Medulla oblongata (tissue), 1 donor: Measurements from ENCODE around the gene SLC38A11.
A peak's percentile ranks its signal among the peaks of the same experiment; 100 is the strongest.

Experiments
- DNase-seq: peaks from one replicate; pipeline ENCODE4 v3.0.0-alpha.2; 2015; ENCODE audit errors: extremely low spot score

SLC38A11 gene

DNA sequence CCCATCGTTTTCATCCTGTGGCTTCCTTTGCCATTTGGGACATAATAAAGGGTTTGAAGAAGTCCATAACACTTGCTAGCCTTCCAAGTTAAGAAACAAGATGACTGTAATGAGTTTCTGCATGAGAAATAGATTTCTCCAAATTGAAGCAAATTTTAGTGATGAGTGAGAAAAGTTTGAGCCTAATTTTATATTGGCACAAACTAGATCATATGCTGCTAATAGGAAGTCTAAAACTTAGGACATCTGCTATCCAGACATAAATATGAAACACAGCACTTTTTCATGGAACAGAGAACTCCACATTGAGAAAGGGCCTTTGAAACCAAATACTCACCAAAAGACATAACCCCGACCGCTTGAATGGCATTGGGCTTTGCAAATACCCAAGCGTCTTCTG lies 39.8 kb downstream of the SLC38A11 start:
- no peak for DNase-seq

DNA sequence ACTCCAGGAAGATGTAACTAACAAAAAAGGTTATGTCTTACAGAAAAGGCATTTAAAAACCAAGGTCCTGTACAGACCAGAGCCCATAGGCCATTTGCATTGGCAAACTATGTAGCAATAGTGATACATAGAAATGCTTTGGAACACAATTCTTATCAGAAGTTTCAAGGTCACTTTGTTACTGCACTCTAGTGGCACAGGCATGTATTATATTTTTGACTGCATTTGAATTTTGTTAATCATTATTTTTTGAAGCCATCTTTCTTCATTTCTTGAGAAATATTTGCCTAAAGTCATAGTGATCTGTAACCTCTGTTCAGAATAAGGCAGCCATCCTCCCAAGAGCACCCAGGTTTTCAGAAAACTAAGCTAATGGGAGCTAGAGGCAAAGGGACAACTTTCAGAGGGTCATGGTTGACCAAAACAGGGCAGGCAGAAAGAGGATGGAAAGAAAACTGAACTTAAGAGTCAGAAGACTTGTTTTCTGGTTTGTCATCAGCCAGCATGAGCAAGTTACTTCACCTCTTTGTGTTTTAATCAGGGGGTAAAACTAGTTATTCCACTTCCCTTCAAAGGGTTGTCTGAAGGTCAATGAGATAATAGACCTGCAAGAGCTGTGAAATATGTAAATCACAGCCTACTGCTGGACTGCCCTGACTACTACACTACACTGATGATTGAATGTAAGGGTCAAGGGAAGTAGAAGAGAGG lies 41.5 kb downstream of the SLC38A11 start:
- DNase-seq: no peak

GRCh38 chr2:164913011-164913410 lies 42.3 kb downstream of the SLC38A11 start:
- no peak for DNase-seq

DNA sequence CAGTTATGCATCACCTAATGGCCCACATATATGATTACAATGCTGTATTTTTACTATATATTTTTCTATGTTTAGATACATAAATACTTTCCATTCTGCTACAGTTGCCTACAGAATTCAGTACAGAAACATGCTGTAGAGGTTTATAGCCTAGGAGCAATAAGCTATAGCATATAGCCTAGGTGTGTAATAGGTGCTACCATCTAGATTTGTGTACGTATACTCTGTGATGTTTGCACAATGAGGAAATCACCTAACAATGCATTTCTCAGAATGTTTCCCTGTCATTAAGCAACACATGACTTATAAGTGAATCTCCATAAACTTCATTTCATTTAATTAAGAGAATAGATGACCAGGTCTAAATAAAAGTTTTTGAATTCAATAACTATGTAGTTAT lies 43.5 kb downstream of the SLC38A11 start:
- DNase-seq: no peak

DNA sequence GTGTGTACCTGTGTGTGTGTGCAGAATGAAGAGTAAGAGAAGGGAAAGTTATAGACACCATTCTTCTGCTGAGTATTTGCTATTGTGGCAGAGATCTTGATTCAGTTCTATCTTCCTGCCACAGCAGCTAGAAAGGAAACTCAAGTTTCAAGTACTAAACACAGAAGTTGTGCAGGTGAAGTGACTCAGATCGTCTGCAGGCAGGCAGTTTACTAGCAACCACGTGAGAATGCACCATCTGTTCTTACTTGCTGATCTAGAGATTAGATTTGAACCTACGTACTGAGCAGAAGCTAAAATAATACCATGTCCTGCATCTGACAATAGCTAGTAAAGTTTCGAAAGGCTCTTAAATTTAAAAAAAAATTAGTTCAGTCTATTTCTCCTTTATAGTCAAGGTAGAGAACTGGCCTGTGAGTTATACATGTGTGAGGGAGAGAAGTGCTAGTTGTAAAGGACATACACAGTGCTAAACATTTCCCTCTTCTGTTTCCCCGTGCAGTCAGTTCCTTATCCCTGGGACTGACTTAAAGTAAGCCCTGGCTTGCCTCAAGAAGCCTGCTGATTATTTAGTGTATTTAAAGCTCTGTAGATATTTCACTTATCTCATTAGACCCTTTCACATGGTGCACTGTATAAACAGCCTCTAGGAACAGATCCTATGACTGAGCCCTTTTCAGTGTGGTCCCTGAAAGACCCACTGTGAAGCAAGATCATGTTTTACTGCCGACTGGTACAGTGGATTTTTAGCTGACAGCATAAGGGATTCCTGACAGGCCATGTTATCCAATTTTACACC lies 45.0 kb downstream of the SLC38A11 start:
- DNase-seq: no peak

- no peak for DNase-seq
These were observed 48.4 kb downstream of the SLC38A11 start for GRCh38 chr2:164906947-164907346.

DNA sequence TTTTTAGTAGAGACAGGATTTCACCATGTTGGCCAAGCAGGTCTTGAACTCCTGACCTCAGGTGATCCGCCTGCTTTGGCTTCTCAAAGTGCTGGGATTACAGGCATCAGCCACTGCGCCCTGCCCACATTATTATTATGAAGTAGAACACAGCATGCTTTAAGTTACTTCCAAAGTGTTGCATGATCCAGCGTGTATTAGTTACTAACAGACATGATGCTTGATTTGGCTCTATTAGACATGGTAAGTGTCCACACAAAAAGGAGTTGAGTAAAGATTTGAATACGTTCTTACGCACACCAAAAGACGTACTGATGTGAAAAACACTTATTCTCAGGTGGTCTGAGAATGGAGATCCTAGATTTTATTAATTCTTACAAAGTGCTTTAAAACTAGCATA lies 50.0 kb downstream of the SLC38A11 start:
- DNase-seq: no peak

DNA sequence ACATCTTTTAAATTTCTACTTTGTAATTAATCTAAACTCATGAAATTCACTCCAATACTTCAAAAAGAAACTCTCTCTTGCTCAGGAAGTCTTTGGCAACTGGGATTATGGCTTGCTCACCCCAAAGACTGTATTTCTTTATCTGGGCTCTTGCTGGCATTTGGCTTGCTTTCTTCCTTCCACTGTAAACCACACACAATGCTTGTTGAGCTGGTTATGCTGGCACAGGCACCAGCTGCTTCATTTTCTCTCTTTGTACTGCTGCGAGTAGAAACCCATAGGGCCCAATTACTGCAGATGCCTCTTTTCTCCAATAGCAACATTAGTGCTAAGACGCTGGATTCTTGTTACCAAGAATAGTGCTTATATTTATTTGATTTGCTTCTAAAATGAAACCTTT lies 51.4 kb downstream of the SLC38A11 start:
- DNase-seq: peak; percentile 30

- no peak for DNase-seq
These were observed 52.1 kb downstream of the SLC38A11 start for GRCh38 chr2:164903204-164903603.

- DNase-seq: no peak
These were observed 56.2 kb downstream of the SLC38A11 start for GRCh38 chr2:164899121-164899520.

- DNase-seq: no peak
These were observed 56.9 kb downstream of the SLC38A11 start for GRCh38 chr2:164898475-164898874.

GRCh38 chr2:164897469-164898260 lies 57.7 kb downstream of the SLC38A11 start:
- no peak for DNase-seq

GRCh38 chr2:164896634-164897355 lies 58.5 kb downstream of the SLC38A11 start:
- DNase-seq: no peak

DNA sequence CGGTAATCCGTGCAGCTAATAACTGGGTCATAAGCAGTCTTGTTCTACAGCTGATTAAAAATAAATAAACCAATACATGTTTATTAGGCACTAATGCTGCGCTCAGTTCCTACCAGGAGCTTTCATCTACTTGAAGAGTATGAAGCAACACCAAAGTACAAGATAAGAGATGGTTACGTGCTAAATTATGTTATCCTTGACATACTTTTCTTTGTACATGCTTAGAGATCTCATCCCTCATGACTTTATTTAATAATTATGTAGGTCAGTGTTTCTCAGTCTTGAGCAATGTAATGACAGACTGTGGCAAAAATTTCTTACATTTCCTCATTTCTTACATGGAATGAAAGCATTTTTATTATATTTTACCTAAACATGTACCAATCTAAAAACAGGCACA lies 59.1 kb downstream of the SLC38A11 start:
- no peak for DNase-seq

DNA sequence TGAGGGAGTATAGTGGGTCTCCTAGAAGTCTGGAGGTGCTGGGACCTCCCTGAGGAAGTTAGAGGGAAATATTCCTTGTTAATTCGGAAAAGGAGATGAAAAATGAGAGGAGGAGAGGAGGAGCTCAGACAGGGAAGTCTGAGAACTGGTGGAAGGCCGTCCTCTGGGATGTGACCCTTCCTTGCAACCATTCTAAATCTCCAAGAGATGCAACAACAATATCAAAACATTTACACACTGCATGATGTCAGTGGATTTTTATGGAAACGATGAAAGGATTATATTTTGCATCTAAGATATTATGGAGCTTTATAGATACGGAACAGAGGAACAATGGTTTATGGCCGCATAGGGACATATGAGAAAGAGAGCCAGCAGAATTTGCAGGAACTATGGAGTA lies 63.9 kb downstream of the SLC38A11 start:
- no peak for DNase-seq

DNA sequence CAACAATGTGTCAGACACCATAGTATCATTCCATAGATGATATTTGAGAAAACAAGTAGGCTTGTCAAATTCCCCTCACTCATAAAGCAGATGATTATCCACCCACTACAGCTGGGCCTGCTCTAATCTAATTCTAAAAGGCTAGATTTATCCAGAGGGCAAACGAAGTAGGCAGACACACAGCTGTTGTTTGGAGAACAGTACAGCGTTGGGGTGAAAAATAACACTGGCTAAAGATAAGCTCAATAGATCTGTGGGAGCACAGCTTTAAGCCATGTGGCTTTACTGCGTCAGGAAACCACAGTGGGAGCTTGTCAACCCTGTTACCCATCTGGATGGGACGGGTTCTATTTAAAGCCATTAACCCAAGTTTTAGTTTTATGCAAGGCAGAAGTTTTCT lies 64.8 kb downstream of the SLC38A11 start:
- peak; percentile 15 for DNase-seq

- no peak for DNase-seq
These were observed 66.7 kb downstream of the SLC38A11 start for GRCh38 chr2:164888592-164888991.

- no peak for DNase-seq
These were observed 67.7 kb downstream of the SLC38A11 start for GRCh38 chr2:164887434-164888144.

DNA sequence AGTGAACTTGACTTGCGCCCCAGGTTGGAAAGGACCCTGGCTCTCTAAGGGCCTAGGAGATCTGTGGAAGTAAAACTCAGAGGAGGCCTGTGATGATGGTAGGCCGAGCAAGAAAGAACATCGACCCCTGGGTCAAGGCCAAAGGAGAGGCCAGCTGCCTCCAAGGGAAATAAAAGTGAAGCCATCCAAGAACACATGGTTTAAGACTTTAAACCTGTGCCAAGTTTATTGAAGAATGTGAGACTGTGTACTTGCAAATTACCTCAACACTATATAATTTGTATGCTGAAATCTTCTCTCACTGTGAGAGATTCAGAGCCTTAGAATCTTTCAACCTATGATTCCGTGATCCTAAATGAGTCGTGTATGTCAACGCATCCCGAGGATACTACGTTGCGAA lies 73.0 kb downstream of the SLC38A11 start:
- DNase-seq: no peak

- no peak for DNase-seq
These were observed 73.8 kb downstream of the SLC38A11 start for GRCh38 chr2:164881524-164881923.

DNA sequence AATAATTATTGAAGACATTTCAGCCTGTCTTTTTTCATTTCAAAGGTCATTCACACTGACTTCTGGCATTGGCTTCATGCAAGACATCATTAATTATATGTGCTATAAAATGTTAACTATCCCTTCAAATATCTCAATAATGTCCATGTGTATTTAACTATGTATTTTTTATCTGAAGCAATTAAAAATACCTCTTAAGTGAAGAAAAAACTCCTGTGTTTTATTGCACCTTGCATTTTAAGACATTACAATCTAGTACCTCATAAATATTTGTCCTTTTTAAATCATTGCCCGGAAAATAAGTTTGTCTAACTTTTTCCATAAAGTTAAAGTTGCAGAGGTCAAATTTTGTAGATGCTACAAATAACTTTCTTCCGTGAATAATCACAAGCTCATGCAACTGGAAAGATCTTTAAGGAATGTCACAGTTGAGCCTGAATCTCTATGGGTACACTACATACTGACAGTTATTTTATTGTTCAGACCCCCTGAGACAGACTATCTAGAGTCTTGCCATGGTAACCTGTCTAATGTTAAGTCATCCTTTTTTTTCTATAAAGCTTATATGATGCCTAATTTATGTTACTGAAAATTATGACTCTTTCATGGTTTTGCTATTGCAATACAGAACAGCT lies 75.3 kb downstream of the SLC38A11 start:
- no peak for DNase-seq
